Breast epithelium (tissue), 3 donors: ENCODE measurements around the gene HECTD4.

ENCODE experiments used
- CTCF ChIP-seq, 3 donors: fragments of 450-650 bp; IDR thresholded peaks; one replicate each; pipeline ENCODE4 v1.5.1; 2016 to 2017; ENCODE audit warnings: antibody characterized with exemption in 3 of 3, mild to moderate bottlenecking in 3 of 3, moderate library complexity in 3 of 3
- POLR2A ChIP-seq: fragments of 450-650 bp; IDR thresholded peaks from one replicate; pipeline ENCODE4 v1.6.1; 2016; ENCODE audit warnings: antibody characterized with exemption, mild to moderate bottlenecking, moderate library complexity

GRCh38 chr12:112256780-112257179, 125.5 kb downstream of the HECTD4 start:
- TF ChIP-seq CTCF (IDR thresholded peaks at IDR 0.05) (no peak), POLR2A (no peak)
